ENCODE measurements around the gene MAL. TPM values are rescaled to one million over a fixed set of nuclear protein-coding genes. Genes with fewer than 3 reads are reported as not detected.
"Not testable (repeated sequence)": the region's sequence is repeated elsewhere in the genome, so short reads cannot be mapped to it uniquely, and the experiment has no call there.

MAL gene
- total RNA-seq, 1 experiment from 2014 or later = not detected

DNA sequence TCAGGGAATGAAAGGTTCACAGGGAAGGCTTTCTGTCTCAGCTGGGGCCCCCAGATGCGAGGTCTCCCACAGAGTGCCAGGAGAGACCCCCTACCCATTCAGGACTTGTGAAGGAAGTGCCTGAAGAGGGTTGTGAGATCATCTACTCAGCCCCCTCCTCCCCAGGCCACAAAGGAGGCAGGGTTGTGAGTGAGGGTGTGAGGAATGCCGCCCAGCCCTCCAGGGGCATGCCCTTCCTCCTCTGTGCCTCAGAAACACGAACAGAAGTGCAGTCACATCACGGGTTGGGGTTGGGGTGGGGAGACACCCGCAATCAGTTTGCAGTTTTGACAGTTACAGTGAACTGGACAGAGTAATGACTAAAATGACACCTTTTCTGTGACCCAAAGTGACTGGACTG is 5.0 kb downstream of the MAL start:
- no peaks in the 10 kb centered on the region for H3K9me3 ChIP-seq (replicated peaks)
- DNase-seq = no peak
- H3K4me1 ChIP-seq = no peaks in the 10 kb centered on the region
- no peak overlapping the region for H3K4me3 ChIP-seq
- peaks cover 10% of the 10 kb centered on the region; the same call in 1 of the 2 replicates for H3K27me3 ChIP-seq
- no peaks in the 10 kb centered on the region for H3K36me3 ChIP-seq
- H3K27ac ChIP-seq = no peak overlapping the region

DNA sequence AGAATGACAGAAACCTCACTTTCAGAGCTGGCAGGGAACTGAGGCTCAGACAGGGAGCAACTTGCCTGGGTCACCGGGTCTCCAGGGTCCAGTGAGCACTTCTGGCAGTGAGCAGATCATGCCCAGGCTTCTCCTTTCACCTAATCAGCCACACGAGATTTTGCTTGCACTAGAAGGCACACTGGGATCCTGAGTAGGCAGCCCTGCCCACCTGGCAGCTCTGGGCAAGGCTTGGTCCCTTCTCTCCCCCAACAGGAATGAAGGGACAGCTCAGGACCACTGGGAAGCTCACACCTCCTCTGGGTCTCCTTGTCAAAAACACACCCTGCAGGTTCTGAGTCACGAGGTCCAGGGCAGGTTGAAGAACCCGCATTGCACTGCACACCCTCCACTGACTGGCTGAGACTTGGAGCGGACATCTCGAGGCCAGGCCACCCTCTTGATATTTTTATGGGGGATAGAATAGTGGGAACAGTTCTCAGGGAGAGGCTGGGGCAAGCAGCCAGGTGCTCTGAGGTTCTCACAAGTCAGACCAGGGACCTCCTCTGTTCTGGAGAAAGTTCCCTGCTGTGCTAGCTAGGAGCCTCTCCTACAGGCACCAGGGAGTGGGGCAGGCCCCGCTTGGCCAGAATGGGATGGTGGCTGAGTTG is 5.7 kb downstream of the MAL start:
- DNase-seq = no peak
- no peaks in the 10 kb centered on the region for H3K9me3 ChIP-seq (replicated peaks)
- no peaks in the 10 kb centered on the region for H3K4me1 ChIP-seq
- H3K36me3 ChIP-seq = no peaks in the 10 kb centered on the region
- peaks cover 10% of the 10 kb centered on the region; the same call in 1 of the 2 replicates for H3K27me3 ChIP-seq
- no peak overlapping the region for H3K27ac ChIP-seq
- no peak overlapping the region for H3K4me3 ChIP-seq

DNA sequence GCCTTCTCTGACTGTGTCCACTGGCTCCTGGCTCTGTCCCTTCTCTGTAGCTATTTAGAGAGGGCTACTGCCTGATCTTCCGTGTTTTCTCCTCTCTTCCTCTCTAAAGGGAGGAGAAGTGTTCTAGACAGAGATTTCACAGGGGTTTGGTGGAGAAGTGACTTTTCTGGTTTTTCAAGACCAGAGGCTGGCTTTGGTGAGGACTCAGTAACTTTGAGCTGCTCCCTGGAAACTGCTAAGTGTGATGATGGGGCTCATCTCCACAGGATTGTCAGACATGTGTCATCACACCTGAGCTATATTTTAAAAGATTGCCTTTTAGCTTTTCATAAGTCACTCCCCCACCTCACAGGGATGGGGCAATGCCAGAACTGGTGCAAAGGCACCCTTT is 6.2 kb downstream of the MAL start:
- Histone ChIP-seq H3K27ac (no peak overlapping the region), H3K9me3 (replicated peaks) (no peaks in the 10 kb centered on the region), H3K27me3 (peaks cover 10% of the 10 kb centered on the region; the same call in 1 of the 2 replicates), H3K4me1 (no peaks in the 10 kb centered on the region), H3K4me3 (no peak overlapping the region), H3K36me3 (no peaks in the 10 kb centered on the region)
- DNase-seq = no peak

DNA sequence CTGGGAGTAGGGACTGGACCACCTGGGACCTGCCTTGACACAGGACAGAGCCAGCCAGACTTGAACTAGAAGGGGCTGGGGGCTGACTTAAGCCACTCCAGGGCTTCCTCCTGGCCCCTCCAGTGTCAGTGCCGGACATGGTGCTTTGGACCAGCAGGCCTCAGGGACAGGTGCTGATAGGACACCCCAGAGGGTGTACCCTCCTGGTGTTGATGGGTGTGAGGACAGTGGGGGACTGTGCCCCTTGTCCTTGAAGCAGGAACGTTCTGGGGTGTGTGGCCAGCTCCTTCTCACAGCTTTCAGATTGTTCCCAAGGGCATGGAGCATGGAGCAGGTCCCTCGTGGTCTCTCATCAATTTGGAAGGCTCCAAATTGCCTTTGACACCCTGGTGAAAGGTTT is 6.8 kb downstream of the MAL start:
- Histone ChIP-seq H3K27ac (no peak overlapping the region), H3K4me1 (no peaks in the 10 kb centered on the region), H3K36me3 (no peaks in the 10 kb centered on the region), H3K4me3 (no peak overlapping the region), H3K9me3 (replicated peaks) (no peaks in the 10 kb centered on the region), H3K27me3 (peaks cover 10% of the 10 kb centered on the region; the same call in 1 of the 2 replicates)
- DNase-seq = no peak

DNA sequence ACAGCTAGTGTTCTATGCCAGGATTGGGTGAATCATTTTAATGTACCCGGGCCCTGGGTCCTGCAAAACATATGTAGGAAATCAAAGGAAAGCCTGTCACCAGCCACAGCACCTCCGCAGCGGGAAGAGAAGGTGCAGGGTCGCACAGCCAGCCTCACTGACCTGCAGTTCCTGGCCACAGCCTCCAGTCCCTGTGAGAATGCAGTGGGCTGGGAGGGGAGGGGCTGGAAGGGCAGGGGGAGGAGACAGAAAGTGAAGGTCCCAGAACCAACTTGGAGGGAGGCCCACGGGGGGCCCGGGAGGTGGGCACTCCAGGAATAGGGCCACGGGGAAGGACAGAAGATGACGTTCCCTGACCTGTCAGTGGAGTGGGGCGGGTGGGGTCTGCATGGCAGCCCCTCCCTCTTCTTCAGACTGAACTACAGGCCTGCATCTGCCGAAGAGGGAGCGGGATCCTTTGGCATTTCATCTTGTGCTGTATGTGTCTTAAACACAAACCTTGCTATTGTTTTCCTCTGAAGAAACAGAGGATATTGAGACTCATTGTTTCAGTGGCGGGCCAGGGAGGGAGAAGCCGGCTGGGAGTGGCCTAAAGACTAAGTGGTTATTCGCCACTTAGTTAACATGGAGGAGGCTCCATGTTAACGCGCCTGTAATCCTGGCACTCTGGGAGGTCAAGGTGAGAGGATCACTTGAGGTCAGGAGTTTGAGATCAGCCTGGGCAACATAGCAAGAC is 7.5 kb downstream of the MAL start:
- Histone ChIP-seq H3K27me3 (peaks cover 10% of the 10 kb centered on the region; the same call in 1 of the 2 replicates), H3K4me1 (no peaks in the 10 kb centered on the region), H3K36me3 (no peaks in the 10 kb centered on the region), H3K27ac (no peak overlapping the region), H3K4me3 (no peak overlapping the region), H3K9me3 (replicated peaks) (no peaks in the 10 kb centered on the region)
- DNase-seq = no peak

DNA sequence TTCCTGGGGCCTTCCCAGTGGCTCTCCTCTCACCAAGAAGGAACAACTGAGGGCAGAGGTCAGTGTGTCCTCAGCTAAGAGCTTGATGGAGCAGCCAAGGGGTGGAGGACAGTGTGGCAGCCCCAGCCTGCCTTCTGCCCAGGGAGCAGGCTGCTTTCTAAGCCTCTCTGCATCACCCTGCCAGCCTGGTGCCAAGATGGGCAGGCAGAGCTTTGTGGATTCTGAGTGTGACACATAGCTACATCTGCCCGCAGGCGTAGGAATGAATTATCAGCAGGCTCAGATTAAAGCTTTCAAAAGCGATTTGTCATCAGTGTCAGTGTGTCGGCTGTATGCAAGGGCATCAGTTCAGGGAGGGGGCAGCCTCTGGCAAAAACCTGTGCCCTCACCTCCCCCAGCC is 8.7 kb downstream of the MAL start:
- Histone ChIP-seq H3K4me1 (no peaks in the 10 kb centered on the region), H3K36me3 (no peaks in the 10 kb centered on the region), H3K27ac (no peak overlapping the region), H3K9me3 (replicated peaks) (no peaks in the 10 kb centered on the region), H3K27me3 (peaks cover 10% of the 10 kb centered on the region; the same call in 1 of the 2 replicates), H3K4me3 (no peak overlapping the region)
- DNase-seq = no peak

DNA sequence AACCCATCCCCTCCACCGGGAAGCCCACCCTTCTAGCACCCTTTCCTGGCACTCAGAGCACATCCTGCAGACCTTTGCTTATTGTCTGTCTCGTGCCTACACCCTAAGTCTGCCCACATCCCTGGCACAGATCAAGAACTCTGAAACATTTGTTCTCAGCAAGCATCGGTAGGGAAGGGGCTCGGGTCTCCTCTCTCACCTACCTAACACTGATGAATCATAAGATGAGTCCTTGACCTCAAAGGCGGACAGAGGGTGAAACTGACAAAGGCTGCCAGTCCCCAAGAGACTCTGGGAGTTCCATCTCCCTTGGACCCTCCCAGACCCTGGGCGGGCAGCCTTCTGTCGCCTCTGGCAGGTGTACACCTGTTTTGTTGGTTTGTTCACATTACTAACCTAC is 9.3 kb downstream of the MAL start:
- Histone ChIP-seq H3K36me3 (no peaks in the 10 kb centered on the region), H3K9me3 (replicated peaks) (no peaks in the 10 kb centered on the region), H3K27me3 (peaks cover 6% of the 10 kb centered on the region; the same call in 1 of the 2 replicates)

DNA sequence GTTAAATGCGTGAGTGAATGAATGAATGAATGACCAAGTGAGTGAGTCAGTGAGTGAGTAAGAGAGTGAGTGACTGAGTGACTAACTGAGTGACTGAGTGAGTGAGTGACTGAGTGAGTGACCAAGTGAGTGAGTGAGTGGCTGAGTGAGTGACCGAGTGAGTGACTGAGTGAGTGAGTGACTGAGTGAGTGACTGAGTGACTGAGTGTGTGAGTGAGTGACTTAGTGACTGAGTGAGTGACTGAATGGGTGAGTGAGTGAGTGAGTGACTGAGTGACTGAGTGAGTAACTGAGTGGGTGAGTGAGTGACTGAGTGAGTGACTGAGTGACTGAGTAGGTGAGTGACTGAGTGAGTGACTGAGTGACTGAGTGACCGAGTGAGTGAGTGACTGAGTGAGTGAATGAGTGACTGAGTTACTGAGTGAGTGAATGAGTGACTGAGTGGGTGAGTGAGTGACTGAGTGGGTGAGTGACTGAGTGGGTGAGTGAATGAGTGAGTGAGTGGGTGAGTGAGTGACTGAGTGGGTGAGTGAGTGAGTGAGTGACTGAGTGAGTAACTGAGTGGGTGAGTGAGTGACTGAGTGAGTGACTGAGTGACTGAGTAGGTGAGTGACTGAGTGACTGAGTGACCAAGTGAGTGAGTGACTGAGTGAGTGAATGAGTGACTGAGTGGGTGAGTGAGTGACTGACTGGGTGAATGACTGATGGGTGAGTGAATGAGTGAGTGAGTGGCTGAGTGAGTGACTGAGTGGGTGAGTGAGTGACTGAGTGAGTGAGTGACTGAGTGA is 11.3 kb downstream of the MAL start:
- Histone ChIP-seq H3K4me3 (no peak overlapping the region), H3K27me3 (no peaks in the 10 kb centered on the region), H3K4me1 (peaks cover under 1% of the 10 kb centered on the region), H3K27ac (no peak overlapping the region), H3K36me3 (no peaks in the 10 kb centered on the region), H3K9me3 (replicated peaks) (no peaks in the 10 kb centered on the region)
- no peak for DNase-seq

More for the DNA sequence above, 9.3 kb downstream of the MAL start:
- H3K4me1 ChIP-seq = no peaks in the 10 kb centered on the region
- no peak overlapping the region for H3K27ac ChIP-seq
- no peak overlapping the region for H3K4me3 ChIP-seq
- DNase-seq = no peak

DNA sequence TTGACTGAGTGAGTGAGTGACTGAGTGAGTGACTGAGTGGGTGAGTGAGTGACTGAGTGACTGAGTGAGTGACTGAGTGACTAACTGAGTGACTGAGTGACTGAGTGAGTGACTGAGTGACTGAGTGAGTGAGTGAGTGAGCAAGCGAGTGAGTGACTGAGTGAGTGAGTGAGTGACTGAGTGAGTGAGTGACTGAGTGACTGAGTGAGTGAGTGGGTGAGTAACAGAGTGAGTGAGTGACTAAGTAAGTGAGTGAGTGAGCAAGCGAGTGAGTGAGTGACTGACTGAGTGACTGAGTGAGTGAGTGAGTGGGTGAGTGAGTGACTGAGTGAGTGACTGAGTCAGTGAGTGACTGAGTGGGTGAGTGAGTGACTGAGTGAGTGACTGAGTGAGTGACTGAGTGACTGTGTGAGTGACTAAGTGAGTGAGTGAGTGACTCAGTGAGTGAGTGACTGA is 11.9 kb downstream of the MAL start:
- H3K9me3 ChIP-seq (replicated peaks) = no peaks in the 10 kb centered on the region
- no peak overlapping the region for H3K4me3 ChIP-seq
- H3K4me1 ChIP-seq = peaks cover 7% of the 10 kb centered on the region
- H3K27me3 ChIP-seq = no peaks in the 10 kb centered on the region
- no peak for DNase-seq
- H3K36me3 ChIP-seq = no peaks in the 10 kb centered on the region
- no peak overlapping the region for H3K27ac ChIP-seq

DNA sequence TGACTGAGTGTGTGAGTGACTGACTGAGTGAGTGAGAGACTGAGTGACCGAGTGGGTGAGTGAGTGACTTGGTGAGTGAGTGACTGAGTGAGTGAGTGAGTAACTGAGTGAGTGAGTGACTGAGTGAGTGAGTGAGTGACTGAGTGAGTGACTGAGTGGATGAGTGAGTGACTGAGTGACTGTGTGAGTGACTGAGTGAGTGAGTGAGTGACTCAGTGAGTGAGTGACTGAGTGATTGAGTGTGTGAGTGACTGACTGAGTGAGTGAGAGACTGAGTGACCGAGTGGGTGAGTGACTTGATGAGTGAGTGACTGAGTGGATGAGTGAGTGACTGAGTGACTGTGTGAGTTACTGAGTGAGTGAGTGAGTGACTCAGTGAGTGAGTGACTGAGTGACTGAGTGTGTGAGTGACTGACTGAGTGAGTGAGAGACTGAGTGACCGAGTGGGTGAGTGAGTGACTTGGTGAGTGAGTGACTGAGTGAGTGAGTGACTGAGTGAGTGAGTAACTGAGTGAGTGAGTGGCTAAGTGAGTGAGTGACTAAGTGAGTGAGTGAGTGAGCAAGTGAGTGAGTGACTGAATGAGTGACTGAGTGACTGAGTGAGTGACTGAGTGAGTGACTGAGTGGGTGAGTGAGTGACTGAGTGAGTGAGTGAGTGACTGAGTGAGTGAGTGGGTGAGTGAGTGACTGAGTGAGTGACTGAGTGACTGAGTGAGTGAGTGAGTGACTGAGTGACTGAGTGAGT is 12.5 kb downstream of the MAL start:
- not testable (repeated sequence) for H3K27me3 ChIP-seq; DNase-seq; H3K36me3 ChIP-seq; H3K9me3 ChIP-seq (replicated peaks); H3K4me3 ChIP-seq; H3K27ac ChIP-seq
- H3K4me1 ChIP-seq = peaks cover 13% of the 10 kb centered on the region

DNA sequence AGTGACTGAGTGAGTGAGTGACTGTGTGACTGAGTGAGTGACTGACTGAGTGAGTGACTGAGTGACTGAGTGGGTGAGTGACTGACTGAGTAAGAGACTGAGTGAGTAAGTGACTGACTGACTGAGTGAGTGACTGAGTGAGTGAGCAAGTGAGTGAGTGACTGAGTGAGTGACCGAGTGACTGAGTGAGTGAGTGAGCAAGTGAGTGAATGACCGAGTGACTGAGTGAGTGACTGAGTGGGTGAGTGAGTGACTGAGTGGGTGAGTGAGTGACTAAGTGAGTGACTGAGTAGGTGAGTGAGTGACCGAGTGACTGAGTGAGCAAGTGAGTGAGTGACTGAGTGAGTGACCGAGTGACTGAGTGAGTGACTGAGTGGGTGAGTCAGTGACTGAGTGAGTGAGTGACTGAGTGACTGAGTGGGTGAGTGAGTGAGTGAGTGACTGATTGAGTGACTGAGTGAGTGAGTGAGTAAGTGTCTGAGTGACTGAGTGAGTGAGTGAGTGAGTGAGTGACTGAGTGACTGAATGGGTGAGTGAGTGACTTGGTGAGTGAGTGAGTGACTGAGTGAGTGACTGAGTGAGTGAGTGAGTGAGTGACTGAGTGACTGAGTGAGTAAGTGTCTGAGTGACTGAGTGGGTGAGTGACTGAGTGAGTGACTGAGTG is 13.3 kb downstream of the MAL start:
- Histone ChIP-seq H3K4me1 (peaks cover 18% of the 10 kb centered on the region), H3K36me3 (no peaks in the 10 kb centered on the region), H3K27ac (no peak overlapping the region), H3K9me3 (replicated peaks) (no peaks in the 10 kb centered on the region), H3K27me3 (no peaks in the 10 kb centered on the region), H3K4me3 (no peak overlapping the region)
- DNase-seq = no peak

DNA sequence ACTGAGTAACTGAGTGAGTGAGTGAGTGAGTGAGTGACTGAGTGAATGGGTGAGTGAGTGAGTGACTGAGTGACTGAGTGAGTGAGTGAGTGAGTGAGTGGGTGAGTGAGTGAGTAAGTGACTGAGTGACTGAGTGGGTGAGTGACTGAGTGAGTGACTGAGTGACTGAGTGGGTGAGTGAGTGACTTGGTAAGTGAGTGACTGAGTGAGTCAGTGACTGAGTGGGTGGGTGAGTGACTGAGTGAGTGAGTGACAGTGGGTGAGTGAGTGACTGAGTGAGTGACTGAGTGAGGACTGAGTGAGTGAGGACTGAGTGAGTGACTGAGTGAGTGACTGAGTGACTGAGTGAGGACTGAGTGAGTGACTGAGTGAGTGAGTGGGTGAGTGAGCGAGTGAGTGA is 13.9 kb downstream of the MAL start:
- Histone ChIP-seq H3K27me3 (no peaks in the 10 kb centered on the region), H3K36me3 (no peaks in the 10 kb centered on the region), H3K4me3 (no peak overlapping the region), H3K4me1 (peaks cover 24% of the 10 kb centered on the region), H3K27ac (no peak overlapping the region), H3K9me3 (replicated peaks) (no peaks in the 10 kb centered on the region)
- DNase-seq = no peak

DNA sequence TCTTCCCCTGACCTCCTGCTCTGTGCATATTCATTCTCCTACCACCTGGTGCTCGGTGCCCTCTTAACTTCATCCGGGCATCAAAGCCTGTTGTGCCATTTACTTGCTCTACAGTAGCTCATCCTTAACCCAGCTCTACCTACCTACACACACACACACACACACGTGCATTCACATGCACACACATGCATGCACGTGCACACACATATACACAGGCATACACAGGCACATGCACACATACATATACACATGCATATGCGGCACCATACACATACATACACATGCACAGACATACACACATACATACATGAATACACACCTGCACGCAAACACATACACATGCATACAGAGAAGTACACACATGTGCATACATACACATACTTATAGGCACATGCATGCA is 14.5 kb downstream of the MAL start:
- no peak overlapping the region for H3K27ac ChIP-seq
- H3K36me3 ChIP-seq = no peaks in the 10 kb centered on the region
- H3K4me3 ChIP-seq = no peak overlapping the region
- peaks cover 25% of the 10 kb centered on the region for H3K4me1 ChIP-seq
- no peaks in the 10 kb centered on the region for H3K27me3 ChIP-seq
- no peaks in the 10 kb centered on the region for H3K9me3 ChIP-seq (replicated peaks)
- DNase-seq = no peak

DNA sequence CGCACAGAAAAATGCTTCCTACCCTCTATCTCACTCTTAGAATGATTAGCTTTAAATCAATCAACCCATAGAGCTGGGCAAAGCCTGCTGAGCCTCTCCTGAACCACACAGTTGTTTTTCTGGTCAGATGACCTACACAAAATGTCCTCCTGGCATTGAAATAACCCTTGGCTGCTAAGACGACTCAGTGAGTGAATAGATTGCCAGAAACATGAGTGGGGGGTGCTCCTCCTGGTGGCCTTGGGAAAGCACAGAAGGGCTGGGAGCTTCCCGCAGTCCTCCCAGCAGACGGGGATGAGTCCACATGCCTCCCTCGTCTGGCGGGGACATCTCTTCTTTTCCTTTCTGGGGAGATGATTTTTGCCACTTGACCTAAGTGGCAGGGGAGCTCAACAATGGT is 14.9 kb downstream of the MAL start:
- H3K9me3 ChIP-seq (replicated peaks) = no peaks in the 10 kb centered on the region
- no peak for DNase-seq
- H3K4me3 ChIP-seq = no peak overlapping the region
- no peaks in the 10 kb centered on the region for H3K27me3 ChIP-seq
- no peak overlapping the region for H3K27ac ChIP-seq
- H3K4me1 ChIP-seq = peaks cover 25% of the 10 kb centered on the region
- no peaks in the 10 kb centered on the region for H3K36me3 ChIP-seq

All from SJCRH30 (cell line).